GM12878 (cell line): ENCODE results near the gene SPOP.

ENCODE experiments used
- CEBPB ChIP-seq, 2 experiments: fragments of 150-350 bp in 1 of 2; IDR thresholded peaks; 2 replicates each; pipeline ENCODE4 v1.6.1; 2012 to 2014; ENCODE audit warnings: low read depth in 2 of 2, low read length in 2 of 2, borderline replicate concordance in 1 of 2, inconsistent platforms in 1 of 2
- EGR1 ChIP-seq, 2 experiments: IDR thresholded peaks; 1 replicate in 1 of 2; 2 replicates in 1 of 2; pipeline ENCODE4 v1.6.1; 2011 to 2012; ENCODE audit warnings: low read depth in 2 of 2, low read length in 2 of 2, borderline replicate concordance in 1 of 2, mild to moderate bottlenecking in 1 of 2, moderate library complexity in 1 of 2
- EP300 ChIP-seq, 2 experiments: fragments of 150-350 bp in 1 of 2; IDR thresholded peaks; 2 replicates each; pipeline ENCODE4 v1.6.1; 2011 to 2012; ENCODE audit warnings: low read depth in 2 of 2, low read length in 2 of 2, borderline replicate concordance in 1 of 2, improper control_type of control experiment in 1 of 2, inconsistent platforms in 1 of 2; ENCODE audit not compliant: control insufficient read depth in 1 of 2
- HDAC6 ChIP-seq: fragments of 200-600 bp; sonication (generic); IDR thresholded peaks from one replicate; pipeline ENCODE4 v1.8.0; 2017; ENCODE audit warnings: antibody characterized with exemption; ENCODE audit not compliant: unreplicated experiment
- MTA3 ChIP-seq: IDR thresholded peaks from 2 replicates; pipeline ENCODE4 v1.6.1; 2012; ENCODE audit warnings: low read length, inconsistent platforms, borderline replicate concordance
- POLR2A ChIP-seq: IDR thresholded peaks from 2 replicates; pipeline ENCODE4 v1.6.1; 2011; ENCODE audit warnings: low read depth, mild to moderate bottlenecking, low read length
- POLR2AphosphoS5 ChIP-seq: IDR thresholded peaks from 2 replicates; pipeline ENCODE4 v1.6.1; 2011; ENCODE audit warnings: mild to moderate bottlenecking, low read length, inconsistent platforms
- TF ChIP-seq, protein P1 (sequence below): IDR thresholded peaks from 2 replicates; pipeline ENCODE4 v1.6.1; 2011; ENCODE audit warnings: mild to moderate bottlenecking, low read depth, low read length, moderate library complexity; ENCODE audit not compliant: insufficient replicate concordance
- TF ChIP-seq, protein P2 (sequence below), 3 experiments: IDR thresholded peaks in 2 of 3; conservative IDR thresholded peaks in 1 of 3; 2 replicates each; pipeline ENCODE4 v1.5.1; 2011; ENCODE audit warnings: low read depth in 3 of 3, low read length in 3 of 3, mild to moderate bottlenecking in 3 of 3, control low read depth in 2 of 3, moderate library complexity in 2 of 3, inconsistent platforms in 1 of 3, mixed read lengths in 1 of 3; ENCODE audit not compliant: control insufficient read depth in 2 of 3, insufficient read depth in 1 of 3; ENCODE audit errors: extremely low read depth in 1 of 3
- TF ChIP-seq, protein P3 (sequence below): fragments of 450-650 bp; IDR thresholded peaks from 2 replicates; pipeline ENCODE4 v1.6.1; 2017; ENCODE audit warnings: mild to moderate bottlenecking, moderate library complexity

GRCh38 chr17:49570540-49571242 is 107.2 kb downstream of the SPOP start:
- no peak for TF ChIP-seq CEBPB (IDR thresholded peaks at IDR 0.05; ENCODE audit: borderline replicate concordance in 1 of 2, low read depth in 2 of 2, low read length in 2 of 2)
- no peak for TF ChIP-seq EP300 (IDR thresholded peaks at IDR 0.05; ENCODE audit: borderline replicate concordance in 1 of 2, control insufficient read depth in 1 of 2, low read depth in 2 of 2, low read length in 2 of 2)
- TF ChIP-seq POLR2AphosphoS5, result no peak
- TF ChIP-seq HDAC6, result no peak
- TF ChIP-seq MTA3, result no peak
- TF ChIP-seq, protein P1, sequence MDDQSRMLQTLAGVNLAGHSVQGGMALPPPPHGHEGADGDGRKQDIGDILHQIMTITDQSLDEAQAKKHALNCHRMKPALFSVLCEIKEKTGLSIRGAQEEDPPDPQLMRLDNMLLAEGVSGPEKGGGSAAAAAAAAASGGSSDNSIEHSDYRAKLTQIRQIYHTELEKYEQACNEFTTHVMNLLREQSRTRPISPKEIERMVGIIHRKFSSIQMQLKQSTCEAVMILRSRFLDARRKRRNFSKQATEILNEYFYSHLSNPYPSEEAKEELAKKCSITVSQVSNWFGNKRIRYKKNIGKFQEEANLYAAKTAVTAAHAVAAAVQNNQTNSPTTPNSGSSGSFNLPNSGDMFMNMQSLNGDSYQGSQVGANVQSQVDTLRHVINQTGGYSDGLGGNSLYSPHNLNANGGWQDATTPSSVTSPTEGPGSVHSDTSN, result no peak
- TF ChIP-seq, protein P2, sequence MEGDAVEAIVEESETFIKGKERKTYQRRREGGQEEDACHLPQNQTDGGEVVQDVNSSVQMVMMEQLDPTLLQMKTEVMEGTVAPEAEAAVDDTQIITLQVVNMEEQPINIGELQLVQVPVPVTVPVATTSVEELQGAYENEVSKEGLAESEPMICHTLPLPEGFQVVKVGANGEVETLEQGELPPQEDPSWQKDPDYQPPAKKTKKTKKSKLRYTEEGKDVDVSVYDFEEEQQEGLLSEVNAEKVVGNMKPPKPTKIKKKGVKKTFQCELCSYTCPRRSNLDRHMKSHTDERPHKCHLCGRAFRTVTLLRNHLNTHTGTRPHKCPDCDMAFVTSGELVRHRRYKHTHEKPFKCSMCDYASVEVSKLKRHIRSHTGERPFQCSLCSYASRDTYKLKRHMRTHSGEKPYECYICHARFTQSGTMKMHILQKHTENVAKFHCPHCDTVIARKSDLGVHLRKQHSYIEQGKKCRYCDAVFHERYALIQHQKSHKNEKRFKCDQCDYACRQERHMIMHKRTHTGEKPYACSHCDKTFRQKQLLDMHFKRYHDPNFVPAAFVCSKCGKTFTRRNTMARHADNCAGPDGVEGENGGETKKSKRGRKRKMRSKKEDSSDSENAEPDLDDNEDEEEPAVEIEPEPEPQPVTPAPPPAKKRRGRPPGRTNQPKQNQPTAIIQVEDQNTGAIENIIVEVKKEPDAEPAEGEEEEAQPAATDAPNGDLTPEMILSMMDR (IDR thresholded peaks at IDR 0.05 in 2 of 3, conservative IDR thresholded peaks at IDR 0.05 in 1 of 3; ENCODE audit: control insufficient read depth in 2 of 3, extremely low read depth in 1 of 3, insufficient read depth in 1 of 3, low read depth in 3 of 3, low read length in 3 of 3), result no peak
- TF ChIP-seq, protein P3, sequence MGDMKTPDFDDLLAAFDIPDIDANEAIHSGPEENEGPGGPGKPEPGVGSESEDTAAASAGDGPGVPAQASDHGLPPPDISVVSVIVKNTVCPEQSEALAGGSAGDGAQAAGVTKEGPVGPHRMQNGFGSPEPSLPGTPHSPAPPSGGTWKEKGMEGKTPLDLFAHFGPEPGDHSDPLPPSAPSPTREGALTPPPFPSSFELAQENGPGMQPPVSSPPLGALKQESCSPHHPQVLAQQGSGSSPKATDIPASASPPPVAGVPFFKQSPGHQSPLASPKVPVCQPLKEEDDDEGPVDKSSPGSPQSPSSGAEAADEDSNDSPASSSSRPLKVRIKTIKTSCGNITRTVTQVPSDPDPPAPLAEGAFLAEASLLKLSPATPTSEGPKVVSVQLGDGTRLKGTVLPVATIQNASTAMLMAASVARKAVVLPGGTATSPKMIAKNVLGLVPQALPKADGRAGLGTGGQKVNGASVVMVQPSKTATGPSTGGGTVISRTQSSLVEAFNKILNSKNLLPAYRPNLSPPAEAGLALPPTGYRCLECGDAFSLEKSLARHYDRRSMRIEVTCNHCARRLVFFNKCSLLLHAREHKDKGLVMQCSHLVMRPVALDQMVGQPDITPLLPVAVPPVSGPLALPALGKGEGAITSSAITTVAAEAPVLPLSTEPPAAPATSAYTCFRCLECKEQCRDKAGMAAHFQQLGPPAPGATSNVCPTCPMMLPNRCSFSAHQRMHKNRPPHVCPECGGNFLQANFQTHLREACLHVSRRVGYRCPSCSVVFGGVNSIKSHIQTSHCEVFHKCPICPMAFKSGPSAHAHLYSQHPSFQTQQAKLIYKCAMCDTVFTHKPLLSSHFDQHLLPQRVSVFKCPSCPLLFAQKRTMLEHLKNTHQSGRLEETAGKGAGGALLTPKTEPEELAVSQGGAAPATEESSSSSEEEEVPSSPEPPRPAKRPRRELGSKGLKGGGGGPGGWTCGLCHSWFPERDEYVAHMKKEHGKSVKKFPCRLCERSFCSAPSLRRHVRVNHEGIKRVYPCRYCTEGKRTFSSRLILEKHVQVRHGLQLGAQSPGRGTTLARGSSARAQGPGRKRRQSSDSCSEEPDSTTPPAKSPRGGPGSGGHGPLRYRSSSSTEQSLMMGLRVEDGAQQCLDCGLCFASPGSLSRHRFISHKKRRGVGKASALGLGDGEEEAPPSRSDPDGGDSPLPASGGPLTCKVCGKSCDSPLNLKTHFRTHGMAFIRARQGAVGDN, result no peak
- no peak for TF ChIP-seq EGR1 (IDR thresholded peaks at IDR 0.05; ENCODE audit: borderline replicate concordance in 1 of 2, low read depth in 2 of 2, low read length in 2 of 2)
- no peak for TF ChIP-seq POLR2A
